HG02678 (cell line): ENCODE results near the gene FBXW9.
"Not testable (repeated sequence)": the region's sequence is repeated elsewhere in the genome, so short reads cannot be mapped to it uniquely, and the experiment has no call there.

Experiments used
- ATAC-seq: cut with Tn5 transposase; IDR thresholded peaks from one replicate; pipeline ENCODE4 v1.9.1; 2021; ENCODE audit warnings: mild to moderate bottlenecking, moderate library complexity; ENCODE audit not compliant: unreplicated experiment

Gene FBXW9

GRCh38 chr19:12657966-12658365, 38.5 kb downstream of the FBXW9 start:
- no peak for ATAC-seq

GRCh38 chr19:12656899-12657571, 39.4 kb downstream of the FBXW9 start:
- ATAC-seq, result no peak

- no peak for ATAC-seq
Measured at GRCh38 chr19:12655546-12655945, 40.9 kb downstream of the FBXW9 start.

GRCh38 chr19:12652219-12652618, 44.2 kb downstream of the FBXW9 start:
- ATAC-seq, result no peak

- ATAC-seq, result no peak
Measured at GRCh38 chr19:12649941-12650340, 46.5 kb downstream of the FBXW9 start.

GRCh38 chr19:12648088-12648487, 48.3 kb downstream of the FBXW9 start:
- ATAC-seq, result no peak

- no peak for ATAC-seq
Measured at GRCh38 chr19:12647490-12648071, 48.9 kb downstream of the FBXW9 start.

- ATAC-seq, result no peak
Measured at GRCh38 chr19:12647047-12647446, 49.4 kb downstream of the FBXW9 start.

GRCh38 chr19:12646551-12646950, 49.9 kb downstream of the FBXW9 start:
- no peak for ATAC-seq

- ATAC-seq, result not testable (repeated sequence)
Measured at GRCh38 chr19:12643716-12644115, 52.7 kb downstream of the FBXW9 start.

- no peak for ATAC-seq
Measured at GRCh38 chr19:12642506-12642905, 53.9 kb downstream of the FBXW9 start.

GRCh38 chr19:12641456-12641855, 55.0 kb downstream of the FBXW9 start:
- ATAC-seq, result no peak

- ATAC-seq, result no peak
Measured at GRCh38 chr19:12639901-12640613, 56.4 kb downstream of the FBXW9 start.
